ENCODE results near the gene ZIC5. TPM values are rescaled to one million over a fixed set of nuclear protein-coding genes. Genes with fewer than 3 reads are reported as not detected.

ZIC5 gene
- total RNA-seq, 4 donors from 2014 or later = not detected

DNA sequence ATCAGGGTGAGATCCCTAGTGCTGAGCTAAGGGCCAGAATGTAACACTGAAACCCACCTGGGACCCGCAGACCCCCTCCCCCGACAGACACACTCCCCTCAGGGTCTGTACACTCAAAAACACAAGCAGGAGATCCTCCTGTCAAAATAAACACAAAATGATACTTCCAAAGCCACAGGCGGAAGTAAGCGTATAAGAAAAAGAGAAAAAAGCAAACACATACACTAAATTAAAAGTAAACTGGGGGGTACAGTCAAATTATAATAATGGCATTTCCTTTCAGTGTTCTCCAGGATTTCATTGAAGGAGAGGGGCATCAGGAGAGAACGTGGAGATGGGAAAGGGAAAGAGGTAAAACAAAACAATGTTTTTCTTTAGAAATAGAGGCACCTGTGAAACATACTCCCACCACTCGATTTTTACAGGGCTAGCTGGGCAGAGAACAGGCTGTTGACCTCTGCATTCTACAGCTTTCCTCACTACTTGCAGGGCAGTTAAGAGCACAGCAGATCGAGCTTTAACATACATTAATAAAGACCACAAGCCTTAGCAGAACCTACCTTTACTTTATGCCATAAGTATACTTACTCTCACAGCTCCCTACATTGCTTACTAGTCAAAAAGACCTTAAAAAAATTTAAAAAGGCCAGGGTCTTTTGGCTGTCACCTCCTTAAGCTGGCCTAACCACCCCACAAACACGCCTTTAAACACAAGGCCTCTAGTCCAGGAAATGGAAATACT, 5.3 kb downstream of the ZIC5 start:
- Histone ChIP-seq H3K27ac (no peak overlapping the region), H3K27me3 (peaks cover 15 to 100% (median 45%) of the 10 kb centered on the region in 4 donors), H3K9me3 (no peaks in the 10 kb centered on the region), H3K4me3 (no peak overlapping the region), H3K36me3 (no peaks in the 10 kb centered on the region), H3K4me1 (peaks cover 17 to 34% (median 29%) of the 10 kb centered on the region in 3 donors)
- TF ChIP-seq POLR2A (IDR thresholded peaks at IDR 0.05) (no peak), CTCF (IDR thresholded peaks at IDR 0.05) (no peak)
- intact Hi-C loops (cut with DNase I) = no loop called here
- no peak for DNase-seq
- WGBS, 2 donors = 68 to 71% methylated on average over 6 to 8 of the region's 8 CpGs

- DNase-seq = no peak
- Histone ChIP-seq H3K9me3 (no peaks in the 10 kb centered on the region), H3K36me3 (no peaks in the 10 kb centered on the region), H3K27me3 (peaks cover 15 to 100% (median 51%) of the 10 kb centered on the region in 4 donors), H3K27ac (no peak overlapping the region), H3K4me1 (peaks cover 17 to 26% (median 22%) of the 10 kb centered on the region in 3 donors), H3K4me3 (no peak overlapping the region)
- intact Hi-C loops (cut with DNase I) = no loop called here
- TF ChIP-seq CTCF (IDR thresholded peaks at IDR 0.05) (no peak), POLR2A (IDR thresholded peaks at IDR 0.05) (no peak)
- 68 to 78% methylated on average over 5 to 8 of the region's 9 CpGs for whole genome bisulfite sequencing, 2 donors
Measured at GRCh38 chr13:99965329-99966000, 6.1 kb downstream of the ZIC5 start.

GRCh38 chr13:99963816-99964339, 7.7 kb downstream of the ZIC5 start:
- TF ChIP-seq POLR2A (IDR thresholded peaks at IDR 0.05) = no peak
- H3K4me3 ChIP-seq = no peak overlapping the region
- WGBS, 2 donors = 48 to 55% methylated on average over 3 of the region's 3 CpGs
- H3K36me3 ChIP-seq = no peaks in the 10 kb centered on the region
- intact Hi-C loops (cut with DNase I) = no loop called here
- DNase-seq = no peak
- no peaks in the 10 kb centered on the region for H3K9me3 ChIP-seq
- H3K4me1 ChIP-seq = peaks cover 7 to 27% (median 15%) of the 10 kb centered on the region in 3 donors
- H3K27me3 ChIP-seq = peaks cover 16 to 100% (median 52%) of the 10 kb centered on the region in 4 donors
- no peak overlapping the region for H3K27ac ChIP-seq

GRCh38 chr13:99962242-99962641, 9.3 kb downstream of the ZIC5 start:
- WGBS, 2 donors = 36 to 39% methylated on average over 1 of the region's 1 CpG
- intact Hi-C loops (cut with DNase I) = no loop called here
- H3K9me3 ChIP-seq = no peaks in the 10 kb centered on the region
- no peak overlapping the region for H3K27ac ChIP-seq
- peaks cover 20 to 100% (median 54%) of the 10 kb centered on the region in 4 donors for H3K27me3 ChIP-seq
- TF ChIP-seq CTCF (IDR thresholded peaks at IDR 0.05) (no peak), POLR2A (IDR thresholded peaks at IDR 0.05) (no peak)
- peaks cover 4 to 26% (median 13%) of the 10 kb centered on the region in 3 donors for H3K4me1 ChIP-seq
- H3K4me3 ChIP-seq = no peak overlapping the region
- no peak for DNase-seq
- no peaks in the 10 kb centered on the region for H3K36me3 ChIP-seq

DNA sequence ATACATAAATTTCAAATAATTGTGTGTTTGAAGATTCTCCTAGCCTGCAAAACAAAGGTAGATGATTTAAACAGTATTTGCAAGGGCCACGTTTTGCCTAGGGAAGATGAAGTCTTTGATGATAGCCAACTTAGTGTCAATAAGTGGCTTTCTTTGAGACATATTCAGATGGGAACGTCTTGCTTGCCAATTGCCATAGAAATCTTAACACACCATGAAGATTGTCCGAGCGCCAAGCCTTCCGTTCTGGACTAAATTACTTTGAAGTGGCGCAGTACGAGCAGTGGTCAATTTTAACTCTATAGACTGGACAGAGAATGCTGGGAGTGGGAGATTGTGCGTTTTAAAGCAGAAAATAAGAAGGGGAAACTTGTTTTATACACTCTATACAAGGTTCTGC, 9.9 kb downstream of the ZIC5 start:
- no peak overlapping the region for H3K4me3 ChIP-seq
- no peak overlapping the region for H3K27ac ChIP-seq
- peaks cover 26 to 100% (median 57%) of the 10 kb centered on the region in 4 donors for H3K27me3 ChIP-seq
- H3K36me3 ChIP-seq = no peaks in the 10 kb centered on the region
- H3K9me3 ChIP-seq = no peaks in the 10 kb centered on the region
- H3K4me1 ChIP-seq = peaks cover 10 to 32% (median 19%) of the 10 kb centered on the region in 3 donors
- no peak for DNase-seq
- 61% methylated on average over 8 of the region's 8 CpGs for WGBS, 2 donors
- TF ChIP-seq POLR2A (IDR thresholded peaks at IDR 0.05) (no peak), CTCF (IDR thresholded peaks at IDR 0.05) (no peak)
- intact Hi-C loops (cut with DNase I) = no loop called here
